Measurements from ENCODE around the gene WBP2.

WBP2 gene

DNA sequence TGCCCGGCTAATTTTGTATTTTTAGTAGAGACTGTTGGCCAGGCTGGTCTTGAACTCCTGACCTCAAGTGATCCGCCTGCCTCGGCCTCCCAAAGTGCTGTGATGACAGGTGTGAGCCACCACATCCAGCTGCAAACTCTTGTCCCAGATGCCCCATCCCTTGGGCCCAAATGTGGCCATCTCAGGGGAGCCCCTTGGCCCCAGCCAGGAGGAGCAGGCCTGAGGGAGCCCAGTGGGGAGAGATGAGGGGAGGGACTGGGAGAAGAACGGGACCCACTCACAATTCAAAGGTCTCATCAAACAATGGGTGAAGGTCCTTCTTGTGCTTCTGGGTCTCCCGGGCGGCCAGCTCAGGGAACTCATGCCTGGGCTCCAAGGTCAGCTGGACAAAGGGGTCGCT lies 25.4 kb downstream of the WBP2 start:
- no peak overlapping the region for H3K4me3 ChIP-seq (ENCODE audit: control insufficient read depth, low read depth, low read length)
- TF ChIP-seq, protein P1, sequence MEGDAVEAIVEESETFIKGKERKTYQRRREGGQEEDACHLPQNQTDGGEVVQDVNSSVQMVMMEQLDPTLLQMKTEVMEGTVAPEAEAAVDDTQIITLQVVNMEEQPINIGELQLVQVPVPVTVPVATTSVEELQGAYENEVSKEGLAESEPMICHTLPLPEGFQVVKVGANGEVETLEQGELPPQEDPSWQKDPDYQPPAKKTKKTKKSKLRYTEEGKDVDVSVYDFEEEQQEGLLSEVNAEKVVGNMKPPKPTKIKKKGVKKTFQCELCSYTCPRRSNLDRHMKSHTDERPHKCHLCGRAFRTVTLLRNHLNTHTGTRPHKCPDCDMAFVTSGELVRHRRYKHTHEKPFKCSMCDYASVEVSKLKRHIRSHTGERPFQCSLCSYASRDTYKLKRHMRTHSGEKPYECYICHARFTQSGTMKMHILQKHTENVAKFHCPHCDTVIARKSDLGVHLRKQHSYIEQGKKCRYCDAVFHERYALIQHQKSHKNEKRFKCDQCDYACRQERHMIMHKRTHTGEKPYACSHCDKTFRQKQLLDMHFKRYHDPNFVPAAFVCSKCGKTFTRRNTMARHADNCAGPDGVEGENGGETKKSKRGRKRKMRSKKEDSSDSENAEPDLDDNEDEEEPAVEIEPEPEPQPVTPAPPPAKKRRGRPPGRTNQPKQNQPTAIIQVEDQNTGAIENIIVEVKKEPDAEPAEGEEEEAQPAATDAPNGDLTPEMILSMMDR (conservative IDR thresholded peaks at IDR 0.05; ENCODE audit: control insufficient read depth, insufficient read depth, low read depth, low read length), result no peak

GRCh38 chr17:75828741-75829140 lies 26.4 kb downstream of the WBP2 start:
- DNase-seq (ENCODE audit: low read depth), result no peak
- no peak overlapping the region for H3K4me3 ChIP-seq (ENCODE audit: control insufficient read depth, low read depth, low read length)

More for the DNA sequence above, 25.4 kb downstream of the WBP2 start:
- DNase-seq (ENCODE audit: low read depth), result no peak

DNA sequence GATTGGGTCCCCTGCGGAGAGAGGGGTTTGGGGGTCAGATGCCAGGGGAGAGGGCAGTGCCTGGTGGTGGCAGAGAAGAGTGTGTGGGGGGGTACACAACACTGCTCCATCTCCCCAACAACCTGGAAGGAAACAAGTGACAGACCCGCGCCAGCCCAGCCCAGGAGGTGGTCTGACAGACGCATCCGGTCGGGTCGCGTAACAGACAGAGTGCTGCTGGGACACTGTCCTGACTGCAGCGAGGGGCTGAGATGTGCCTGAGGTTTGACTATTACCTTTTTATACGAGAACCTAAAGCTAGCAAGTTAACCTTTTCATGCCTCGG lies 27.1 kb downstream of the WBP2 start:
- no peak overlapping the region for H3K4me3 ChIP-seq (ENCODE audit: control insufficient read depth, low read depth, low read length)
- DNase-seq (ENCODE audit: low read depth), result no peak
- TF ChIP-seq, protein P1 (conservative IDR thresholded peaks at IDR 0.05; ENCODE audit: control insufficient read depth, insufficient read depth, low read depth, low read length), result no peak

More at GRCh38 chr17:75828741-75829140, 26.4 kb downstream of the WBP2 start:
- TF ChIP-seq, protein P1 (conservative IDR thresholded peaks at IDR 0.05; ENCODE audit: control insufficient read depth, insufficient read depth, low read depth, low read length), result no peak

GRCh38 chr17:75827308-75828075 lies 27.6 kb downstream of the WBP2 start:
- TF ChIP-seq, protein P1 (conservative IDR thresholded peaks at IDR 0.05; ENCODE audit: control insufficient read depth, insufficient read depth, low read depth, low read length), result peak; percentile 67
- DNase-seq (ENCODE audit: low read depth), result peak; percentile 52
- peak overlapping the region; percentile 27 for H3K4me3 ChIP-seq (ENCODE audit: control insufficient read depth, low read depth, low read length)

- DNase-seq (ENCODE audit: low read depth), result no peak
- TF ChIP-seq, protein P1 (conservative IDR thresholded peaks at IDR 0.05; ENCODE audit: control insufficient read depth, insufficient read depth, low read depth, low read length), result no peak
- no peak overlapping the region for H3K4me3 ChIP-seq (ENCODE audit: control insufficient read depth, low read depth, low read length)
Measured at GRCh38 chr17:75826561-75827307, 28.4 kb downstream of the WBP2 start.

GRCh38 chr17:75825748-75826370 lies 29.3 kb downstream of the WBP2 start:
- TF ChIP-seq, protein P1 (conservative IDR thresholded peaks at IDR 0.05; ENCODE audit: control insufficient read depth, insufficient read depth, low read depth, low read length), result no peak
- DNase-seq (ENCODE audit: low read depth), result no peak
- H3K4me3 ChIP-seq (ENCODE audit: control insufficient read depth, low read depth, low read length), result no peak overlapping the region
